Loucy (cell line): ENCODE results near the gene FBLL1.
A peak's percentile ranks its signal among the peaks of the same experiment; 100 is the strongest.

Source experiments
- H2AFZ ChIP-seq: fragments of 200-600 bp; sonication (generic); 2 replicates; pipeline ENCODE4 v1.6.0; 2016; ENCODE audit warnings: antibody characterized with exemption, mild to moderate bottlenecking, low read length, moderate library complexity
- H3F3A ChIP-seq: fragments of 200-600 bp; 2 replicates; pipeline ENCODE4 v1.6.0; 2016; ENCODE audit warnings: antibody characterized with exemption, low read depth, mild to moderate bottlenecking
- H3K27me3 ChIP-seq: fragments of 200-600 bp; sonication (generic); 2 replicates; pipeline ENCODE4 v1.6.1; 2014; ENCODE audit warnings: low read length, mild to moderate bottlenecking; ENCODE audit not compliant: insufficient read depth, poor library complexity, severe bottlenecking
- H3K36me3 ChIP-seq: fragments of 200-600 bp; sonication (generic); 2 replicates; pipeline ENCODE4 v1.6.1; 2016; ENCODE audit warnings: low read length; ENCODE audit not compliant: insufficient read depth
- H3K4me1 ChIP-seq: fragments of 200-600 bp; sonication (generic); 2 replicates; pipeline ENCODE4 v1.5.1; 2014; ENCODE audit warnings: low read length, mild to moderate bottlenecking; ENCODE audit not compliant: insufficient read depth, poor library complexity, severe bottlenecking
- H3K4me2 ChIP-seq: fragments of 200-600 bp; sonication (generic); 2 replicates; pipeline ENCODE4 v1.6.0; 2014; ENCODE audit warnings: antibody characterized with exemption, low read length, low read depth, mild to moderate bottlenecking; ENCODE audit not compliant: poor library complexity, severe bottlenecking
- H3K4me3 ChIP-seq: fragments of 200-600 bp; sonication (generic); 2 replicates; pipeline ENCODE4 v1.5.1; 2014; ENCODE audit warnings: low read length, mild to moderate bottlenecking, mixed read lengths; ENCODE audit not compliant: poor library complexity, severe bottlenecking
- H3K79me2 ChIP-seq: fragments of 200-600 bp; sonication (generic); 2 replicates; pipeline ENCODE4 v1.6.1; 2014; ENCODE audit warnings: low read length; ENCODE audit not compliant: insufficient read depth
- H3K9ac ChIP-seq: fragments of 200-600 bp; sonication (generic); 2 replicates; pipeline ENCODE4 v1.6.0; 2014; ENCODE audit warnings: mild to moderate bottlenecking, low read depth, low read length, moderate library complexity; ENCODE audit not compliant: poor library complexity, severe bottlenecking
- H3K9me2 ChIP-seq: fragments of 200-600 bp; sonication (generic); replicated peaks from 2 replicates; pipeline ENCODE4 v1.6.1; 2016; ENCODE audit warnings: low read depth, low read length, mixed read lengths
- H3K9me3 ChIP-seq: fragments of 200-600 bp; sonication (generic); 2 replicates; pipeline ENCODE4 v1.6.1; 2014; ENCODE audit warnings: mild to moderate bottlenecking, antibody characterized with exemption, low read length, low read depth; ENCODE audit not compliant: insufficient read depth
- H4K20me1 ChIP-seq: fragments of 200-600 bp; sonication (generic); 2 replicates; pipeline ENCODE4 v1.6.0; 2014; ENCODE audit warnings: antibody characterized with exemption, low read length, mild to moderate bottlenecking; ENCODE audit not compliant: insufficient read depth, poor library complexity, severe bottlenecking
- CTCF ChIP-seq: fragments of 200-600 bp; sonication (generic); conservative IDR thresholded peaks from 2 replicates; pipeline ENCODE4 v1.5.1; 2014; ENCODE audit warnings: mild to moderate bottlenecking, antibody characterized with exemption, low read length
- EZH2phosphoT487 ChIP-seq: fragments of 200-600 bp; IDR thresholded peaks from 2 replicates; pipeline ENCODE4 v1.6.1; 2018; ENCODE audit warnings: antibody characterized with exemption, mild to moderate bottlenecking, moderate library complexity, borderline replicate concordance

Gene FBLL1

DNA sequence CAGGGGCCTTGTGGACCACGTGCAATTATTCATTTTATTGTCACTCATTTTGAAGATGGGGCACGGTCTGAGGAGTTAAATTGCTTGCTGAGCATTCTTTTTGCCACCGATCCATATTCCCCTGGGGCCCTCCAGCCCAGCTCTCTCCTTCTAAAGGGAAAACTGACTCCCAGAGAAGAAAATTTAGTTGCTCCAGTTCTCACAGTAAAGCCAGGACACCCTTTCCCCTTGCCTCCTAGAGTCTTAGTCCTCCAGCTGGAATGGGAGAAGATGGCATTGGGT, 51.1 kb downstream of the FBLL1 start:
- Histone ChIP-seq H3K9me3 (no peaks in the 10 kb centered on the region), H3K4me1 (peaks cover 10% of the 10 kb centered on the region), H3K36me3 (no peaks in the 10 kb centered on the region), H3K4me2 (peak overlapping the region; percentile 90), H3K9me2 (no peaks in the 10 kb centered on the region), H2AFZ (peak overlapping the region; percentile 81; the same call in 1 of the 2 replicates), H3K9ac (peak overlapping the region; percentile 88), H3K27me3 (no peaks in the 10 kb centered on the region), H4K20me1 (peaks cover 32% of the 10 kb centered on the region), H3K79me2 (peaks cover 40% of the 10 kb centered on the region), H3F3A (no peaks in the 10 kb centered on the region), H3K4me3 (peak overlapping the region; percentile 85)
- TF ChIP-seq CTCF (no peak), EZH2phosphoT487 (no peak)
